Measurements from ENCODE around the gene TMTC1. TPM values are rescaled to one million over a fixed set of nuclear protein-coding genes. Genes with fewer than 3 reads are reported as not detected.

TMTC1 gene
- total and polyA plus RNA-seq, 7 experiments from 2014 or later: 0.19 to 2.8 (median 0.46) TPM; not detected in 3

- ChIA-PET POLR2A (no interaction called here), CTCF (no interaction called here)
- peaks cover 0 to 3% (median 0%) of the 10 kb centered on the region in 5 donors for H3K36me3 Mint-ChIP-seq
- no peaks in the 10 kb centered on the region for H3K9me3 ChIP-seq (ENCODE audit: control insufficient read depth in 2 of 3, low read length in 3 of 3)
- no peak overlapping the region for H3K4me3 Mint-ChIP-seq
- no peaks in the 10 kb centered on the region for H3K36me3 ChIP-seq (ENCODE audit: control insufficient read depth in 2 of 3, insufficient read depth in 3 of 3, low read length in 3 of 3)
- ATAC-seq: no peak
- no peaks in the 10 kb centered on the region for H3K4me1 ChIP-seq (ENCODE audit: control insufficient read depth in 2 of 2, insufficient read depth in 2 of 2, low read length in 2 of 2)
- no peaks in the 10 kb centered on the region for H3K27me3 ChIP-seq (ENCODE audit: control insufficient read depth in 2 of 2, insufficient read depth in 2 of 2, low read length in 2 of 2)
- H3K27ac Mint-ChIP-seq: no peak overlapping the region
- H3K4me3 ChIP-seq (ENCODE audit: low read length): no peak overlapping the region
- H3K4me1 Mint-ChIP-seq: peaks cover 0 to 1% (median 0%) of the 10 kb centered on the region in 7 donors
- H3K9me3 Mint-ChIP-seq: peaks cover 0 to 3% (median 0%) of the 10 kb centered on the region in 11 donors
- DNase-seq: no peak
- H3K27ac ChIP-seq (ENCODE audit: low read depth, low read length): no peak overlapping the region
- intact Hi-C loops (cut with micrococcal nuclease): no loop called here
- H3K27me3 Mint-ChIP-seq: peaks cover 0 to 17% (median 3%) of the 10 kb centered on the region in 5 donors
These were observed 68.8 kb downstream of the TMTC1 start for GRCh38 chr12:29714966-29715365.

- peaks cover 0 to 3% (median 0%) of the 10 kb centered on the region in 5 donors for H3K36me3 Mint-ChIP-seq
- peaks cover 0 to 14% (median 3%) of the 10 kb centered on the region in 5 donors for H3K27me3 Mint-ChIP-seq
- no peaks in the 10 kb centered on the region for H3K4me1 ChIP-seq (ENCODE audit: control insufficient read depth in 2 of 2, insufficient read depth in 2 of 2, low read length in 2 of 2)
- ChIA-PET CTCF (no interaction called here), POLR2A (no interaction called here)
- no peaks in the 10 kb centered on the region for H3K36me3 ChIP-seq (ENCODE audit: control insufficient read depth in 2 of 3, insufficient read depth in 3 of 3, low read length in 3 of 3)
- intact Hi-C loops (cut with micrococcal nuclease): no loop called here
- no peak for DNase-seq
- no peak overlapping the region for H3K27ac ChIP-seq (ENCODE audit: low read depth, low read length)
- H3K27ac Mint-ChIP-seq: no peak overlapping the region
- H3K27me3 ChIP-seq (ENCODE audit: control insufficient read depth in 2 of 2, insufficient read depth in 2 of 2, low read length in 2 of 2): no peaks in the 10 kb centered on the region
- no peak for ATAC-seq
- H3K4me3 Mint-ChIP-seq: no peak overlapping the region
- H3K9me3 Mint-ChIP-seq: peaks cover 0 to 3% (median 0%) of the 10 kb centered on the region in 11 donors
- no peak overlapping the region for H3K4me3 ChIP-seq (ENCODE audit: low read length)
- H3K4me1 Mint-ChIP-seq: peaks cover 0 to 1% (median 0%) of the 10 kb centered on the region in 7 donors
- H3K9me3 ChIP-seq (ENCODE audit: control insufficient read depth in 2 of 3, low read length in 3 of 3): no peaks in the 10 kb centered on the region
These were observed 70.0 kb downstream of the TMTC1 start for GRCh38 chr12:29713729-29714128.

DNA sequence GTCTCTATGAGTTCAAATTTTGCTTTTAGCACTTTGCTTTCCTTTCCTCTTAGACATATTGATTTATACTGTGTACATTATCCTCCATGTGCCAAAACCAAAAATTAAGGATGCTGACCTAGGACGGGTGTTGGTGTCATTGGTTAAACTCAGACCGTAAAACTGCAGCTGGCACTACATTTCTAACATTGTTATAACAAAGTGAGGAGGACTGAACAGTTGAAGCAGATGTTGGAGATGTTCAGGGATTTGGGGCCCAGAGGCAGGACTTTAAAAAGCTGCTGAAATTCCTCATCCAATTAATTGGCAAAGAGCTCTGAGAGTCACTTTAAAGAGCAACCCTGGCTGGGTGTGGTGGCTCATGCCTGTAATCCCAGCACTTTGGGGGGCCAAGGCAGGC lies 72.4 kb downstream of the TMTC1 start:
- Mint-ChIP-seq H3K27me3 (peaks cover 0 to 13% (median 3%) of the 10 kb centered on the region in 5 donors), H3K27ac (no peak overlapping the region), H3K9me3 (peaks cover 0 to 2% (median 0%) of the 10 kb centered on the region in 11 donors), H3K4me1 (peaks cover 0 to 1% (median 0%) of the 10 kb centered on the region in 7 donors), H3K4me3 (no peak overlapping the region), H3K36me3 (peaks cover 0 to 3% (median 0%) of the 10 kb centered on the region in 5 donors)
- H3K4me1 ChIP-seq (ENCODE audit: control insufficient read depth in 2 of 2, insufficient read depth in 2 of 2, low read length in 2 of 2): no peaks in the 10 kb centered on the region
- no peaks in the 10 kb centered on the region for H3K36me3 ChIP-seq (ENCODE audit: control insufficient read depth in 2 of 3, insufficient read depth in 3 of 3, low read length in 3 of 3)
- no peaks in the 10 kb centered on the region for H3K27me3 ChIP-seq (ENCODE audit: control insufficient read depth in 2 of 2, insufficient read depth in 2 of 2, low read length in 2 of 2)
- intact Hi-C loops (cut with micrococcal nuclease): no loop called here
- CTCF ChIA-PET: no interaction called here
- ATAC-seq (no peak), DNase-seq (no peak)
- H3K4me3 ChIP-seq (ENCODE audit: low read length): no peak overlapping the region
- no peak overlapping the region for H3K27ac ChIP-seq (ENCODE audit: low read depth, low read length)
- no peaks in the 10 kb centered on the region for H3K9me3 ChIP-seq (ENCODE audit: control insufficient read depth in 2 of 3, low read length in 3 of 3)
- POLR2A ChIA-PET: no interaction called here

DNA sequence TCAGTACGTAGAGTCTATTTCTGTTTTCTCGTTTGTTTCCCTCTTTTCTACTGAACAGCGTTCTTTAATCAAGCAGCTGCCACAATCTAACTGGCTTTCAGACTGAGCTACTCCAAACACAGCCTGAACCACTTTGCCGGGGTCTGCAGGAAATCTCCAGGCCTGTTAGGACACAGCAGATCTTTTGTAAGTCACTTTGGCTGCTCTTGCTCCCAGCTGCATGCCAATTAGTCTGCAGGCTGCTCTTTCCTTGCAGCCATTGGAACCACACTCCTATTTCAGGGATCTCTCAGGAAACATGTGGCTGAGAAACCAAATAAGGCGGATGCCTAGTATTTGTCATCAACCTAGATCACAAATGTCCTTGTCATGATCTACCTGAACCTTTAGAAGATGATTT lies 73.6 kb downstream of the TMTC1 start:
- ATAC-seq (no peak), DNase-seq (no peak)
- Histone ChIP-seq H3K4me3 (ENCODE audit: low read length) (no peak overlapping the region), H3K36me3 (ENCODE audit: control insufficient read depth in 2 of 3, insufficient read depth in 3 of 3, low read length in 3 of 3) (no peaks in the 10 kb centered on the region), H3K4me1 (ENCODE audit: control insufficient read depth in 2 of 2, insufficient read depth in 2 of 2, low read length in 2 of 2) (no peaks in the 10 kb centered on the region), H3K9me3 (ENCODE audit: control insufficient read depth in 2 of 3, low read length in 3 of 3) (no peaks in the 10 kb centered on the region), H3K27ac (ENCODE audit: low read depth, low read length) (no peak overlapping the region), H3K27me3 (ENCODE audit: control insufficient read depth in 2 of 2, insufficient read depth in 2 of 2, low read length in 2 of 2) (no peaks in the 10 kb centered on the region)
- ChIA-PET CTCF (no interaction called here), POLR2A (no interaction called here)
- Mint-ChIP-seq H3K27me3 (peaks cover 0 to 18% (median 3%) of the 10 kb centered on the region in 5 donors), H3K27ac (no peak overlapping the region), H3K36me3 (peaks cover 0 to 3% (median 0%) of the 10 kb centered on the region in 5 donors), H3K4me1 (peaks cover 0 to 1% (median 0%) of the 10 kb centered on the region in 7 donors), H3K9me3 (peaks cover 0 to 3% (median 0%) of the 10 kb centered on the region in 11 donors), H3K4me3 (no peak overlapping the region)
- intact Hi-C loops (cut with micrococcal nuclease): no loop called here

DNA sequence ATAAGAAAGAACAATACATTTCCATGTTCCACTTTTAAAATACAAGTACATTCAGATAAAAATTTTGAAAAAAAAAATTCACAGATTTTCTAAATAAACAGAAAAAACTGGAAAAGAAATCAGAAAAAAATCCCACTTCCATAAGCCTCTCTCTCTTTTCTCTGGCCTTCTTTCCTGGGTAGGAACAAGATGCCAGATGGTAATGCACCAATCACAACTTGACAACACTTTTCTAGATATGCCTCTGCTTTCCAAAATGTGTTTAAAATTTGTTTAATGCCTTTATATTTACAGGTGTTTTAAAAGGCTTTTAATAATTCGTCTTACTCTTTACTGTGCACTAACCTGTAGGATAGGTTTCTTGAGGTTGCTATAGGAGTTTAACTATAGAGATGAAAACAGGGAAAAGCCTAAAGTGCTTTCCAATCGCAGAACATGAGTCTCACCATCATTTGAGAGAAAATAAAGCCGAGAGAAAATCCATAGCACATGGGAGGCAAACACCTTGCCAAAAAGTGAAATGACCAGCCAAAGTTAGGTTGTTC lies 74.2 kb downstream of the TMTC1 start:
- ATAC-seq (no peak), DNase-seq (no peak)
- Histone ChIP-seq H3K27me3 (ENCODE audit: control insufficient read depth in 2 of 2, insufficient read depth in 2 of 2, low read length in 2 of 2) (no peaks in the 10 kb centered on the region), H3K4me3 (ENCODE audit: low read length) (no peak overlapping the region), H3K36me3 (ENCODE audit: control insufficient read depth in 2 of 3, insufficient read depth in 3 of 3, low read length in 3 of 3) (no peaks in the 10 kb centered on the region), H3K27ac (ENCODE audit: low read depth, low read length) (no peak overlapping the region), H3K4me1 (ENCODE audit: control insufficient read depth in 2 of 2, insufficient read depth in 2 of 2, low read length in 2 of 2) (no peaks in the 10 kb centered on the region), H3K9me3 (ENCODE audit: control insufficient read depth in 2 of 3, low read length in 3 of 3) (no peaks in the 10 kb centered on the region)
- Mint-ChIP-seq H3K4me3 (no peak overlapping the region), H3K9me3 (peaks cover 0 to 3% (median 0%) of the 10 kb centered on the region in 11 donors), H3K27me3 (peaks cover 0 to 18% (median 3%) of the 10 kb centered on the region in 5 donors), H3K4me1 (peaks cover 0 to 1% (median 0%) of the 10 kb centered on the region in 7 donors), H3K36me3 (peaks cover 0 to 3% (median 0%) of the 10 kb centered on the region in 5 donors), H3K27ac (no peak overlapping the region)
- ChIA-PET POLR2A (no interaction called here), CTCF (no interaction called here)
- intact Hi-C loops (cut with micrococcal nuclease): no loop called here

DNA sequence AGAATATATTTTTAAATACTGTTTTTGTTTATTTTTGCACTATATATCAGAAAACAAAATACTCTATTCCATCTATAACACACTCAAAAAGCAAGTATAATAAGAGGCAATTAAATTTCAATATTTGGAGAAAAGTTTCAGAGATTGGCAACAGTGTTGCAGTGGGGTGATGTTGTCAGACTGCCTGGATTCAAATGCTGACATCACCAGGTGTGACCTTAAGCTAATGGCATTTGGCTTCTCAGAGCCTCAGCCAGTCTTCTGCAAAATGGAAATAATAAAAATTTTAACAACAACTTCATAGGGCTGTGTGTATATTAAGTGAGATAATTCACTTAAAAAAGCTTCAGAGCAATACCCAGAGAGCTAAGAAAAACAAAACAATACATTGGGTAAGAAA lies 74.7 kb downstream of the TMTC1 start:
- no peaks in the 10 kb centered on the region for H3K9me3 ChIP-seq (ENCODE audit: control insufficient read depth in 2 of 3, low read length in 3 of 3)
- Mint-ChIP-seq H3K27me3 (peaks cover 0 to 18% (median 7%) of the 10 kb centered on the region in 5 donors), H3K4me1 (peaks cover 0 to 1% (median 0%) of the 10 kb centered on the region in 7 donors), H3K27ac (no peak overlapping the region), H3K36me3 (peaks cover 0 to 3% (median 0%) of the 10 kb centered on the region in 5 donors), H3K9me3 (peaks cover 0 to 3% (median 0%) of the 10 kb centered on the region in 11 donors), H3K4me3 (no peak overlapping the region)
- no peak overlapping the region for H3K4me3 ChIP-seq (ENCODE audit: low read length)
- ChIA-PET CTCF (no interaction called here), POLR2A (no interaction called here)
- no peaks in the 10 kb centered on the region for H3K36me3 ChIP-seq (ENCODE audit: control insufficient read depth in 2 of 3, insufficient read depth in 3 of 3, low read length in 3 of 3)
- ATAC-seq (no peak), DNase-seq (no peak)
- H3K27ac ChIP-seq (ENCODE audit: low read depth, low read length): no peak overlapping the region
- no peaks in the 10 kb centered on the region for H3K4me1 ChIP-seq (ENCODE audit: control insufficient read depth in 2 of 2, insufficient read depth in 2 of 2, low read length in 2 of 2)
- intact Hi-C loops (cut with micrococcal nuclease): no loop called here
- no peaks in the 10 kb centered on the region for H3K27me3 ChIP-seq (ENCODE audit: control insufficient read depth in 2 of 2, insufficient read depth in 2 of 2, low read length in 2 of 2)

GRCh38 chr12:29707846-29708245 lies 75.9 kb downstream of the TMTC1 start:
- ChIA-PET POLR2A (no interaction called here), CTCF (no interaction called here)
- Mint-ChIP-seq H3K9me3 (peaks cover 0 to 3% (median 0%) of the 10 kb centered on the region in 11 donors), H3K27me3 (peaks cover 0 to 18% (median 7%) of the 10 kb centered on the region in 5 donors), H3K4me1 (no peaks in the 10 kb centered on the region), H3K4me3 (no peak overlapping the region), H3K27ac (no peak overlapping the region), H3K36me3 (peaks cover 0 to 3% (median 0%) of the 10 kb centered on the region in 5 donors)
- Histone ChIP-seq H3K27me3 (ENCODE audit: control insufficient read depth in 2 of 2, insufficient read depth in 2 of 2, low read length in 2 of 2) (no peaks in the 10 kb centered on the region), H3K4me1 (ENCODE audit: control insufficient read depth in 2 of 2, insufficient read depth in 2 of 2, low read length in 2 of 2) (no peaks in the 10 kb centered on the region), H3K36me3 (ENCODE audit: control insufficient read depth in 2 of 3, insufficient read depth in 3 of 3, low read length in 3 of 3) (no peaks in the 10 kb centered on the region), H3K4me3 (ENCODE audit: low read length) (no peak overlapping the region), H3K9me3 (ENCODE audit: control insufficient read depth in 2 of 3, low read length in 3 of 3) (no peaks in the 10 kb centered on the region), H3K27ac (ENCODE audit: low read depth, low read length) (no peak overlapping the region)
- ATAC-seq: no peak
- no peak for DNase-seq
- intact Hi-C loops (cut with micrococcal nuclease): no loop called here

All from naive thymus-derived CD4-positive, alpha-beta T cell (primary cell).